ENCODE measurements around the gene KRT6C. TPM values are rescaled to one million over a fixed set of nuclear protein-coding genes. Genes with fewer than 3 reads are reported as not detected.

Gene KRT6C
- polyA plus RNA-seq, 1 experiment = not detected

- Histone ChIP-seq H3K4me3 (ENCODE audit: low read depth, low read length) (no peak overlapping the region), H3K9me3 (ENCODE audit: control insufficient read depth, insufficient read depth, low read length) (no peaks in the 10 kb centered on the region), H3K27ac (ENCODE audit: low read depth, low read length) (no peak overlapping the region), H3K27me3 (ENCODE audit: control insufficient read depth, insufficient read depth, low read length) (no peaks in the 10 kb centered on the region)
- TF ChIP-seq CTCF (IDR thresholded peaks at IDR 0.05; ENCODE audit: low read depth, low read length) = no peak
- ChIA-PET POLR2A (interaction anchor here (0.6 kb wide), 1 partner anchor 536 kb away, joined by 3 read pairs; no protein-coding TSS in a partner anchor), CTCF (no interaction called here)
- no peak for DNase-seq (ENCODE audit: low read depth, low spot score)
Observed at GRCh38 chr12:52441320-52441911, 32.2 kb downstream of the KRT6C start.

- POLR2A ChIA-PET = interaction anchor here (0.6 kb wide), 1 partner anchor 537 kb away, joined by 3 read pairs; no protein-coding TSS in a partner anchor
- CTCF ChIA-PET = no interaction called here
- peak; percentile 6 for DNase-seq (ENCODE audit: low read depth, low spot score)
Observed at GRCh38 chr12:52440821-52441319, 32.7 kb downstream of the KRT6C start.

GRCh38 chr12:52439845-52440244, 33.8 kb downstream of the KRT6C start:
- no peak overlapping the region for H3K27ac ChIP-seq (ENCODE audit: low read depth, low read length)
- H3K4me3 ChIP-seq (ENCODE audit: low read depth, low read length) = no peak overlapping the region
- no peaks in the 10 kb centered on the region for H3K27me3 ChIP-seq (ENCODE audit: control insufficient read depth, insufficient read depth, low read length)
- CTCF ChIA-PET = no interaction called here
- POLR2A ChIA-PET = no interaction called here
- no peak for DNase-seq (ENCODE audit: low read depth, low spot score)
- H3K9me3 ChIP-seq (ENCODE audit: control insufficient read depth, insufficient read depth, low read length) = no peaks in the 10 kb centered on the region
- no peak for TF ChIP-seq CTCF (IDR thresholded peaks at IDR 0.05; ENCODE audit: low read depth, low read length)

More at GRCh38 chr12:52440821-52441319, 32.7 kb downstream of the KRT6C start:
- H3K9me3 ChIP-seq (ENCODE audit: control insufficient read depth, insufficient read depth, low read length) = no peaks in the 10 kb centered on the region
- H3K27ac ChIP-seq (ENCODE audit: low read depth, low read length) = no peak overlapping the region
- no peaks in the 10 kb centered on the region for H3K27me3 ChIP-seq (ENCODE audit: control insufficient read depth, insufficient read depth, low read length)
- no peak for TF ChIP-seq CTCF (IDR thresholded peaks at IDR 0.05; ENCODE audit: low read depth, low read length)
- no peak overlapping the region for H3K4me3 ChIP-seq (ENCODE audit: low read depth, low read length)

- H3K4me3 ChIP-seq (ENCODE audit: low read depth, low read length) = no peak overlapping the region
- no peaks in the 10 kb centered on the region for H3K9me3 ChIP-seq (ENCODE audit: control insufficient read depth, insufficient read depth, low read length)
- no peak overlapping the region for H3K27ac ChIP-seq (ENCODE audit: low read depth, low read length)
- CTCF ChIA-PET = no interaction called here
- DNase-seq (ENCODE audit: low read depth, low spot score) = no peak
- TF ChIP-seq CTCF (IDR thresholded peaks at IDR 0.05; ENCODE audit: low read depth, low read length) = no peak
- POLR2A ChIA-PET = no interaction called here
- H3K27me3 ChIP-seq (ENCODE audit: control insufficient read depth, insufficient read depth, low read length) = no peaks in the 10 kb centered on the region
Observed at GRCh38 chr12:52439420-52439819, 34.2 kb downstream of the KRT6C start.
